Esophagus squamous epithelium (tissue), 5 donors: ENCODE results near the gene KDM7A. TPM values are rescaled to one million over a fixed set of nuclear protein-coding genes. Genes with fewer than 3 reads are reported as not detected.

Experiments used
- DNase-seq: peaks from one replicate; lab custom pipeline; 2025; lab: John Stamatoyannopoulos, UW
- H3K27ac ChIP-seq, 4 donors: fragments of 200-600 bp; sonication (generic); one replicate each; pipeline ENCODE4 v1.5.1; 2016 to 2019; ENCODE audit warnings: mild to moderate bottlenecking in 1 of 4
- H3K27me3 ChIP-seq, 4 donors: fragments of 200-600 bp; sonication (generic); 1 replicate in 3 of 4; 2 replicates in 1 of 4; pipeline versions ENCODE4 v1.5.1 to v1.6.0; 2017 to 2021; ENCODE audit warnings: antibody characterized with exemption in 1 of 4
- H3K36me3 ChIP-seq, 3 donors: fragments of 200-600 bp; sonication (generic); one replicate each; pipeline ENCODE4 v1.5.1; 2016 to 2019
- H3K4me1 ChIP-seq, 3 donors: fragments of 200-600 bp; sonication (generic); one replicate each; pipeline ENCODE4 v1.5.1; 2017 to 2019
- H3K4me3 ChIP-seq, 4 donors: fragments of 200-600 bp; sonication (generic); 1 replicate in 3 of 4; 2 replicates in 1 of 4; pipeline ENCODE4 v1.5.1; 2016 to 2019; ENCODE audit warnings: mild to moderate bottlenecking in 2 of 4, moderate library complexity in 1 of 4
- H3K9me3 ChIP-seq, 3 donors: fragments of 200-600 bp; sonication (generic); one replicate each; pipeline ENCODE4 v1.5.1; 2016 to 2019
- POLR2A ChIP-seq, 4 donors: fragments of 450-650 bp; IDR thresholded peaks; one replicate each; pipeline ENCODE4 v1.6.1; 2017; ENCODE audit warnings: antibody characterized with exemption in 4 of 4, mild to moderate bottlenecking in 4 of 4, moderate library complexity in 3 of 4
- WGBS, 2 donors: methylation state at CpG; one replicate each; pipeline ENCODE4 v1.1.5; 2018; 5-methylcytosine and 5-hydroxymethylcytosine counted together
- intact Hi-C: fragments of 100-400 bp; cut with DNase I; formaldehyde crosslinking; loops from one replicate; pipeline ENCODE4 v1.15.0; 2022
- total RNA-seq, 4 donors: library from RNA; depleted of rRNA; stranded (reverse); fragments of >200 nt; gene quantifications; one replicate each; pipeline ENCODE4 v1.1.0, GENCODE V29; 2016
- TF ChIP-seq, protein P1 (sequence below), 6 experiments: fragments of 450-650 bp in 4 of 6; fragments of 200-600 bp in 2 of 6; sonication (generic) in 2 of 6; IDR thresholded peaks; one replicate each; pipeline ENCODE4 v1.5.1; 2016 to 2019; ENCODE audit warnings: antibody characterized with exemption in 6 of 6, mild to moderate bottlenecking in 4 of 6, moderate library complexity in 4 of 6
- donor health status: DM: yes; HTN: yes; CAD: no.

Gene KDM7A
- total RNA-seq, 4 donors from 2014 or later: 11.5 to 28.3 (median 19.9) TPM

GRCh38 chr7:140189917-140190316 lies 13.1 kb upstream of the KDM7A start:
- DNase-seq: no peak
- intact Hi-C loops: no loop called here
- H3K4me1 ChIP-seq: peaks cover 0 to 17% (median 3%) of the 10 kb centered on the region in 3 donors
- H3K27ac ChIP-seq: no peak overlapping the region
- no peaks in the 10 kb centered on the region for H3K9me3 ChIP-seq
- TF ChIP-seq POLR2A (IDR thresholded peaks at IDR 0.05): no peak
- TF ChIP-seq, protein P1, sequence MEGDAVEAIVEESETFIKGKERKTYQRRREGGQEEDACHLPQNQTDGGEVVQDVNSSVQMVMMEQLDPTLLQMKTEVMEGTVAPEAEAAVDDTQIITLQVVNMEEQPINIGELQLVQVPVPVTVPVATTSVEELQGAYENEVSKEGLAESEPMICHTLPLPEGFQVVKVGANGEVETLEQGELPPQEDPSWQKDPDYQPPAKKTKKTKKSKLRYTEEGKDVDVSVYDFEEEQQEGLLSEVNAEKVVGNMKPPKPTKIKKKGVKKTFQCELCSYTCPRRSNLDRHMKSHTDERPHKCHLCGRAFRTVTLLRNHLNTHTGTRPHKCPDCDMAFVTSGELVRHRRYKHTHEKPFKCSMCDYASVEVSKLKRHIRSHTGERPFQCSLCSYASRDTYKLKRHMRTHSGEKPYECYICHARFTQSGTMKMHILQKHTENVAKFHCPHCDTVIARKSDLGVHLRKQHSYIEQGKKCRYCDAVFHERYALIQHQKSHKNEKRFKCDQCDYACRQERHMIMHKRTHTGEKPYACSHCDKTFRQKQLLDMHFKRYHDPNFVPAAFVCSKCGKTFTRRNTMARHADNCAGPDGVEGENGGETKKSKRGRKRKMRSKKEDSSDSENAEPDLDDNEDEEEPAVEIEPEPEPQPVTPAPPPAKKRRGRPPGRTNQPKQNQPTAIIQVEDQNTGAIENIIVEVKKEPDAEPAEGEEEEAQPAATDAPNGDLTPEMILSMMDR (IDR thresholded peaks at IDR 0.05): no peak
- no peak overlapping the region for H3K4me3 ChIP-seq
- WGBS, 2 donors: 94 to 100% methylated on average over 2 of the region's 2 CpGs
- peaks cover 0 to 8% (median 0%) of the 10 kb centered on the region in 4 donors for H3K27me3 ChIP-seq
- H3K36me3 ChIP-seq: no peaks in the 10 kb centered on the region

GRCh38 chr7:140182917-140183316 lies 6.1 kb upstream of the KDM7A start:
- no peak for DNase-seq
- H3K36me3 ChIP-seq: no peaks in the 10 kb centered on the region
- 70 to 74% methylated on average over 4 of the region's 4 CpGs for WGBS, 2 donors
- intact Hi-C loops: no loop called here
- no peaks in the 10 kb centered on the region for H3K9me3 ChIP-seq
- H3K27ac ChIP-seq: no peak overlapping the region
- TF ChIP-seq, protein P1 (IDR thresholded peaks at IDR 0.05): no peak
- H3K27me3 ChIP-seq: peaks cover 0 to 40% (median 0%) of the 10 kb centered on the region in 4 donors
- no peak overlapping the region for H3K4me3 ChIP-seq
- H3K4me1 ChIP-seq: peaks cover 0 to 8% (median 5%) of the 10 kb centered on the region in 3 donors

- H3K4me1 ChIP-seq: peaks cover 0 to 21% (median 15%) of the 10 kb centered on the region in 3 donors
- no peak for DNase-seq
- peaks cover 0 to 32% (median 0%) of the 10 kb centered on the region in 4 donors for H3K27me3 ChIP-seq
- intact Hi-C loops: loop anchor here (10.0 kb wide), 1 partner anchor 135 kb away; no protein-coding TSS in a partner anchor
- TF ChIP-seq, protein P1 (IDR thresholded peaks at IDR 0.05): no peak
- no peak for TF ChIP-seq POLR2A (IDR thresholded peaks at IDR 0.05)
- H3K4me3 ChIP-seq: no peak overlapping the region
- no peak overlapping the region for H3K27ac ChIP-seq
- no peaks in the 10 kb centered on the region for H3K36me3 ChIP-seq
- no peaks in the 10 kb centered on the region for H3K9me3 ChIP-seq
- WGBS, 2 donors: 77 to 90% methylated on average over 5 of the region's 5 CpGs
These were observed 2.6 kb upstream of the KDM7A start for GRCh38 chr7:140179339-140179738.

- TF ChIP-seq, protein P1 (IDR thresholded peaks at IDR 0.05): no peak
- TF ChIP-seq POLR2A (IDR thresholded peaks at IDR 0.05): no peak
- Histone ChIP-seq H3K4me1 (peaks cover 0 to 38% (median 16%) of the 10 kb centered on the region in 3 donors), H3K27me3 (peaks cover 0 to 9% (median 0%) of the 10 kb centered on the region in 4 donors), H3K36me3 (no peaks in the 10 kb centered on the region), H3K4me3 (peak overlapping the region; percentile 82 to 96 (median 88)), H3K9me3 (no peaks in the 10 kb centered on the region), H3K27ac (peak overlapping the region; percentile 99 to 100 (median 100))
- intact Hi-C loops: loop anchor here (10.0 kb wide), 1 partner anchor 139 kb away; no protein-coding TSS in a partner anchor
- no peak for DNase-seq
- WGBS, 2 donors: no CpG with 5 or more reads among the region's 95 CpGs
These were observed 571 bp downstream of the KDM7A start for GRCh38 chr7:140176122-140176701.
